Measurements from ENCODE around the gene SLC4A2. TPM values are rescaled to one million over a fixed set of nuclear protein-coding genes. Genes with fewer than 3 reads are reported as not detected.

Gene SLC4A2
- total and polyA plus RNA-seq, 3 experiments from 2014 or later, result 25.5 to 121 (median 119) TPM

DNA sequence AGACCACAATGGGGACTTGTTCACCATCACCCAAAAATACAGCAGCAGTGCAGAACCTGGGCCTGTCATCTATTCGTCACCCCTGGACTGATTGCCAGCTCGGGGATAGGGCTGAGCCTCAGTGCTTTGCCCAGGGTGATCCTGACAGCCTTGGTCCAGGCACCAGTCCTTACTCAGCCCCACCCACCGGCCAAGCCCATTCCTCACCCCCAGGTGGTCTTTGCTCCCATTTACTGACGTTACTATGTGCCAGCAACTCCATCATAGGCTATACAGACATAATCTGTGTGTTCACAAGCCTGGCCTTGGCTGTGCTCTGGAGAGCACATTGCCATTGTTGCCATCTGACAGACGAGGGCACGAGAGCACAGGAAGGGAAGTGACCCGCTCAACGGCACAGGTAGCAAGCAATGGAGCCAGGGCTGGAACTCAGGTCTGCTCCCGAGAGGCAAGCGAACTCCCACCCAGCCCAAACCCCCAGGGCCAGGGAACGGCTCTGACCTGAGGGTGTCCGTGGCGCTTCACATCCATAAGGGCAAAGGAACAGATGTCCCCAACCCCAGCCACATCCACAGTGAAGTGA lies 41.9 kb upstream of the SLC4A2 start:
- ChIA-PET POLR2A (interaction anchor here (1.4 to 3.9 kb wide), 3 partner anchors 9 to 63 kb away, joined by 4 to 17 read pairs (median 13); partner anchors contain the start of genes ABCB8 and FASTK), CTCF (interaction anchor here (1.0 to 7.6 kb wide), 25 partner anchors 9 to 119 kb away, joined by 3 to 44 read pairs (median 6); partner anchors contain the start of genes ABCB8 and NOS3)
- Histone ChIP-seq H3K36me3 (ENCODE audit: insufficient read depth, low read length) (no peaks in the 10 kb centered on the region), H3K27ac (ENCODE audit: low read depth, low read length) (no peak overlapping the region), H3K27me3 (ENCODE audit: insufficient read depth, low read length, poor library complexity, severe bottlenecking) (no peaks in the 10 kb centered on the region), H3K9me3 (ENCODE audit: low read length) (no peaks in the 10 kb centered on the region), H3K4me1 (ENCODE audit: insufficient read depth, low read length) (peaks cover 63% of the 10 kb centered on the region), H3K4me3 (ENCODE audit: low read length) (peak overlapping the region; percentile 67)
- Mint-ChIP-seq H3K36me3 (peaks cover 0 to 2% (median 0%) of the 10 kb centered on the region in 3 donors), H3K9me3 (peaks cover 0 to 1% (median 0%) of the 10 kb centered on the region in 5 donors), H3K4me1 (peaks cover 45 to 67% (median 51%) of the 10 kb centered on the region in 3 donors), H3K27ac (peak overlapping the region; percentile 66 to 94 (median 90)), H3K4me3 (peak overlapping the region; percentile 80 to 93 (median 85)), H3K27me3 (peaks cover 15 to 20% of the 10 kb centered on the region in 2 donors)
- DNase-seq, result peak in 1 of 5 donors; percentile 45

DNA sequence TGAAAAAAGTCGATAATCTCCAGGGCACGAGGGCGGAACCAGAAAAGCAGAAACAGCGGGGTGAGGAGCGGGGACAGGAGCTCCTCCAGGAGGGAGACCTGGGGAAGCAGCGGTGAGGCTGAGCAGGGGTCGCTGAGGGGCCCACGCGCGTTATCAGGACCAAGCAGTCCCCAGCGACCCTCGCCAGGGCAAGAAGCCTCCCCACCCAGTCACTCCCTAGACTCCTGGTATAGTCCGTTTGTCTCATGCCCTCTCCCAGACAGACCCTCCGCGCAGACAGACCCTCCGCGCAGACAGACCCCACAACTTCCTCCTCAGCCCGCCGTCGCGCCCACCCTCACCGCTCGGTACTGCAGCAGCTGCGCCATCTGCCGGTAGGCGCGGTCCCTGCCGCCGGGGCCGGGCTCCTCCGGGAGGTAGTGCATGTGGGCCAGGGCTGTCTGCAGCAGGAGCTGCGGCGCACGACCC lies 41.4 kb upstream of the SLC4A2 start:
- Histone ChIP-seq H3K36me3 (ENCODE audit: insufficient read depth, low read length) (no peaks in the 10 kb centered on the region), H3K9me3 (ENCODE audit: low read length) (no peaks in the 10 kb centered on the region), H3K4me3 (ENCODE audit: low read length) (peak overlapping the region; percentile 67), H3K27ac (ENCODE audit: low read depth, low read length) (no peak overlapping the region), H3K27me3 (ENCODE audit: insufficient read depth, low read length, poor library complexity, severe bottlenecking) (no peaks in the 10 kb centered on the region), H3K4me1 (ENCODE audit: insufficient read depth, low read length) (peaks cover 58% of the 10 kb centered on the region)
- POLR2A ChIA-PET, result interaction anchor here (0.5 to 3.9 kb wide), 5 partner anchors 10 to 63 kb away, joined by 3 to 17 read pairs (median 4); partner anchors contain the start of genes ABCB8 and FASTK
- H3K9me3 Mint-ChIP-seq, result peaks cover 0 to 1% (median 0%) of the 10 kb centered on the region in 5 donors
- H3K36me3 Mint-ChIP-seq, result peaks cover 0 to 2% (median 0%) of the 10 kb centered on the region in 3 donors
- peak overlapping the region; percentile 66 to 96 (median 90) for H3K27ac Mint-ChIP-seq
- peaks cover 39 to 61% (median 46%) of the 10 kb centered on the region in 3 donors for H3K4me1 Mint-ChIP-seq
- peak; percentile 72 to 86 (median 73) for DNase-seq
- CTCF ChIA-PET, result interaction anchor here (0.6 to 7.6 kb wide), 31 partner anchors 8 to 225 kb away, joined by 3 to 44 read pairs (median 5); partner anchors contain the start of genes ABCB8, CDK5 and NOS3
- peaks cover 15 to 22% of the 10 kb centered on the region in 2 donors for H3K27me3 Mint-ChIP-seq
- peak overlapping the region; percentile 80 to 93 (median 85) for H3K4me3 Mint-ChIP-seq

DNA sequence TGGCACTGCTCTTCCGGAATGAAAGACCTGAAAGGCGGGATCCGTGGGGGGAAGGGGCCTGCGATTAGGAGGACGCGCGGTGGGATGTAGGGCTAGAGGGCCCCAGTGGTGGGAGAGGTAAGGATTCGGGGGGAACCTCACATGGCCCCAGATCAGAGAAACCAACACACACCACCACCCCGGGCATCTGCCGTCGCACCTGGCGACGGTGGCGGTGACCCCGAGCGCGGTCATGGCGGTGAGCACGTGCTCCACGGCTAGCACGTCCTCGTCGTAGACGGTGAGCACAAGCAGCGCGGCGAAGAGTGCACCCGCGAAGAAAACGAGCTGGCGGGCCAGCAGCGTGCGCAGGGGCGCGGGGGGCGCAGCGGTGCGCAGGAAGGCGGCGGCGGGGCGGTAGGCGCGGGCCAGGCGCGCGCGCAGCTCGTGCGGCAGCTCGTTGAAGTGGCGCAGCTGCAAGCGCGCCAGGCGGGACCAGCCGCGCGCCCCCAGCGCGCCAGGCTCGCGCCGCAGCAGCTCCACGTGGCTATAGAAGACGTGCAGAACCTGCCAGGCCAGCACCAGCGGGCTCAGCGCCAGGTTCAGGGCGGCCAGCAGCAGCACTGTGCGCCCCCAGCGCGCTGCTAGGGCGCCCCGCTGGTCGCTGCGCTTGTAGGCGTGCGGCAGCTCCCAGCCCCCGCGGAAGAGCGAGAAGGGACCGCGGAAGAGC lies 40.8 kb upstream of the SLC4A2 start:
- no peak overlapping the region for H3K27ac ChIP-seq (ENCODE audit: low read depth, low read length)
- peaks cover 39 to 57% (median 46%) of the 10 kb centered on the region in 3 donors for H3K4me1 Mint-ChIP-seq
- H3K9me3 ChIP-seq (ENCODE audit: low read length), result no peaks in the 10 kb centered on the region
- H3K27me3 ChIP-seq (ENCODE audit: insufficient read depth, low read length, poor library complexity, severe bottlenecking), result no peaks in the 10 kb centered on the region
- DNase-seq, result peak in 4 of 5 donors; percentile 26 to 67 (median 60)
- H3K36me3 Mint-ChIP-seq, result peaks cover 0 to 2% (median 0%) of the 10 kb centered on the region in 3 donors
- no peaks in the 10 kb centered on the region for H3K36me3 ChIP-seq (ENCODE audit: insufficient read depth, low read length)
- peaks cover 15 to 25% of the 10 kb centered on the region in 2 donors for H3K27me3 Mint-ChIP-seq
- H3K4me1 ChIP-seq (ENCODE audit: insufficient read depth, low read length), result peaks cover 54% of the 10 kb centered on the region
- H3K4me3 ChIP-seq (ENCODE audit: low read length), result peak overlapping the region; percentile 67
- CTCF ChIA-PET, result interaction anchor here (0.6 to 7.6 kb wide), 31 partner anchors 8 to 224 kb away, joined by 3 to 44 read pairs (median 5); partner anchors contain the start of genes ABCB8, CDK5 and NOS3
- peak overlapping the region; percentile 80 to 93 (median 85) for H3K4me3 Mint-ChIP-seq
- peak overlapping the region in 7 of 8 donors; percentile 66 to 96 (median 90) for H3K27ac Mint-ChIP-seq
- POLR2A ChIA-PET, result interaction anchor here (0.5 to 3.9 kb wide), 6 partner anchors 10 to 62 kb away, joined by 3 to 17 read pairs (median 5); partner anchors contain the start of genes ABCB8 and FASTK
- H3K9me3 Mint-ChIP-seq, result peaks cover 0 to 1% (median 0%) of the 10 kb centered on the region in 5 donors

DNA sequence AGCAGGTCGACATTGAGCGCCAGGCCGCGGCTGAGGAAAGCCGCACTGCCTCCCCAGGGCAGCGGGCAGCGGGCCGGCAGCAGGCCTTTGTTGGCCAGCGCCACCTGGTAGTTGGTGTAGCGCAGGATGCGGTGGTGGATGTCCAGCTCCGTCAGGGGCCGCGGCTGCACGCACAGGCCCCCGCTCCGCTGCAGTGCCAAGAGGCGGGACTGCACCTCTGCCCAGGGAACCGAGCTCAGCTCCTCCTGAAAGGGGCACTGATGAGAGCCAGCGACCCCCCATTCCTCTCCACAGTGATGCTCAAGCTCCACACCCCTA lies 40.3 kb upstream of the SLC4A2 start:
- Histone ChIP-seq H3K36me3 (ENCODE audit: insufficient read depth, low read length) (no peaks in the 10 kb centered on the region), H3K4me3 (ENCODE audit: low read length) (no peak overlapping the region), H3K9me3 (ENCODE audit: low read length) (no peaks in the 10 kb centered on the region), H3K27me3 (ENCODE audit: insufficient read depth, low read length, poor library complexity, severe bottlenecking) (no peaks in the 10 kb centered on the region), H3K4me1 (ENCODE audit: insufficient read depth, low read length) (peaks cover 51% of the 10 kb centered on the region), H3K27ac (ENCODE audit: low read depth, low read length) (no peak overlapping the region)
- Mint-ChIP-seq H3K4me3 (peak overlapping the region; percentile 58 to 87 (median 68)), H3K36me3 (peaks cover 0 to 2% (median 0%) of the 10 kb centered on the region in 3 donors), H3K9me3 (peaks cover 0 to 1% (median 0%) of the 10 kb centered on the region in 5 donors), H3K27me3 (peaks cover 11 to 25% of the 10 kb centered on the region in 2 donors), H3K4me1 (peaks cover 35 to 52% (median 41%) of the 10 kb centered on the region in 3 donors), H3K27ac (peak overlapping the region in 4 of 8 donors; percentile 11 to 89 (median 51))
- CTCF ChIA-PET, result interaction anchor here (0.7 to 7.6 kb wide), 16 partner anchors 10 to 120 kb away, joined by 3 to 44 read pairs (median 9); partner anchors contain the start of genes ABCB8, CDK5 and NOS3
- POLR2A ChIA-PET, result interaction anchor here (0.6 to 3.9 kb wide), 3 partner anchors 9 to 32 kb away, joined by 6 to 17 read pairs (median 13); partner anchors contain the start of gene ABCB8
- DNase-seq, result no peak

DNA sequence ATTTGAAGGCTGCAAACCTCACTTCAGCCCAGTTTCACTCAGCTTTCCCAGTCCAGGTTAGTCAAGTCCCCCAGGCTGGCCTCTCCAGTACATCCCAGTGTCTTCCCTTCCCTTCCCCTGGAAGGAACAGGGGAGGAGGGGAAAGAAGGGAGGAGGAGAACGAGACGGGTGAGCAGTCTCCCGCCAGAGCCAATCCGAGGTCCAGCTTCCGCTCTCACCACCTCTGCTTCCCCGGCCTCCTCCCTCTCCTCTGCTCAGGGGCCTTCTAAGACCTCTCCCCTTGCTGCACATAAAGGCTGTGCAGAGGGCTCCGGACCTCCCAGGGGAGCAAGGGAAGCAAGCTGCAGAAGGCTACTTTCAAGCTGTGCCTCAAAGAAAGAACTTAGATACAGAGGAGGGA lies 39.2 kb upstream of the SLC4A2 start:
- no peaks in the 10 kb centered on the region for H3K36me3 Mint-ChIP-seq
- H3K4me3 Mint-ChIP-seq, result peak overlapping the region in 1 of 7 donors; percentile 81
- DNase-seq, result no peak
- H3K9me3 Mint-ChIP-seq, result peaks cover 0 to 1% (median 0%) of the 10 kb centered on the region in 5 donors
- ChIA-PET POLR2A (interaction anchor here (3.9 kb wide), 1 partner anchor 12 kb away, joined by 17 read pairs; no protein-coding TSS in a partner anchor), CTCF (interaction anchor here (2.0 to 7.6 kb wide), 6 partner anchors 9 to 92 kb away, joined by 6 to 44 read pairs (median 37); partner anchors contain the start of genes ABCB8, CDK5 and NOS3)
- H3K27me3 Mint-ChIP-seq, result peaks cover 8 to 25% of the 10 kb centered on the region in 2 donors
- peaks cover 39% of the 10 kb centered on the region for H3K4me1 ChIP-seq (ENCODE audit: insufficient read depth, low read length)
- H3K4me3 ChIP-seq (ENCODE audit: low read length), result no peak overlapping the region
- peak overlapping the region; percentile 9 for H3K27ac ChIP-seq (ENCODE audit: low read depth, low read length)
- peak overlapping the region in 2 of 8 donors; percentile 41 to 83 for H3K27ac Mint-ChIP-seq
- H3K9me3 ChIP-seq (ENCODE audit: low read length), result no peaks in the 10 kb centered on the region
- no peaks in the 10 kb centered on the region for H3K36me3 ChIP-seq (ENCODE audit: insufficient read depth, low read length)
- no peaks in the 10 kb centered on the region for H3K27me3 ChIP-seq (ENCODE audit: insufficient read depth, low read length, poor library complexity, severe bottlenecking)
- peaks cover 25 to 41% (median 30%) of the 10 kb centered on the region in 3 donors for H3K4me1 Mint-ChIP-seq

DNA sequence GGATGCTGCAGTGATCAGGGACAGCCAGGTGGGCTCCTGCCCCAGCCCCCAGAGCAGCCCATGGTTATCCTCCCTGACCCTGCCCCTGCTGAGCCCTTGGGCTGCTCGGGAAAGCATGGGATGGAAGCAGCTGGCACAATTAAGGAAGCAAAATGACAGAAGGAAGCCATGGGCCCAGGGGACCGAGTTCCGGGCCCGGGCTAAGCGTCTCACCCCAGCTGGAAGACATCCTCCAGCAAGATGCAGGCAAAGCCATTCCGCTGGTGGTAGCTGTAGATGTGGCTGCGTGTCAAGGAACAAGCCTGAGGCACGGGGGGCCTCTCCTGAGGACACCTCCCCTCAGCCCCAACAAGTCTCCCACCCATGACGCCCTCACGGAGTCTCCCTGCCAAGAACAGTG lies 36.2 kb upstream of the SLC4A2 start:
- Mint-ChIP-seq H3K9me3 (no peaks in the 10 kb centered on the region), H3K27me3 (peaks cover 6 to 24% of the 10 kb centered on the region in 2 donors), H3K36me3 (peaks cover 0 to 2% (median 0%) of the 10 kb centered on the region in 3 donors), H3K4me1 (peaks cover 15 to 25% (median 22%) of the 10 kb centered on the region in 3 donors), H3K4me3 (no peak overlapping the region), H3K27ac (peak overlapping the region in 2 of 8 donors; percentile 72 to 83)
- ChIA-PET POLR2A (no interaction called here), CTCF (interaction anchor here (1.4 kb wide), 1 partner anchor 103 kb away, joined by 3 read pairs; no protein-coding TSS in a partner anchor)
- no peak overlapping the region for H3K27ac ChIP-seq (ENCODE audit: low read depth, low read length)
- H3K4me3 ChIP-seq (ENCODE audit: low read length), result no peak overlapping the region
- H3K36me3 ChIP-seq (ENCODE audit: insufficient read depth, low read length), result no peaks in the 10 kb centered on the region
- no peaks in the 10 kb centered on the region for H3K27me3 ChIP-seq (ENCODE audit: insufficient read depth, low read length, poor library complexity, severe bottlenecking)
- DNase-seq, result no peak
- H3K9me3 ChIP-seq (ENCODE audit: low read length), result no peaks in the 10 kb centered on the region
- H3K4me1 ChIP-seq (ENCODE audit: insufficient read depth, low read length), result peaks cover 18% of the 10 kb centered on the region

DNA sequence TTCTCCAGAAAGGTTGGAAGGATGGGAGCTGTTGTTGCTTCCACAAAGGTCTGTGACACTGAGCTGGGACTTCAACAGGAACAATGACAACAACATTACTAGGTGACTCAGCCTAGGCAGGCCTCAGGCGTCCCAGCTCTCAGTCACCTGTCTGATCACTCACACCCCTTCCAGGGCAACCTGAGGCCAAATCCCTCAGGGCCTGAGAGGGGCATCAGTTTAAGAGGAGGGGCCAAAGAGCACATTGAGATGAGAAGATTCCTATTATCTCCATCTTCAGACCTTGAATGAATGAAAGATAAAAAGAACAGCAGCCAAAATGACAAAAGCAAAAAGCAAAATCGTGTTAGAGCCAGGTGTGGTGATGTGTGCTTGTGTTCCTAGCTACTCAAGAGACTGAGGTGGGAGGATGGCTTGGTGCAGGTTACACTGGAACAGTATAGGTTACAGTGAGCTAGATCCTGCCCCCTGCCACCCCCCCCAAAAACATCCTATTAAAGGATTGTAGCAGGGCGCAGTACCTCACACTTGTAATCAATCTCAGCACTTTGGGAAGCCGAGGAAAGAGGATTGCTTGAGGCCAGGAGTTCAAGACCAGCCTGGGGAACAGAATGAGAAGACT lies 34.8 kb upstream of the SLC4A2 start, which contains the start of gene ATG9B:
Gene ATG9B, minus strand, starts transcription at position 60 of the 622 bp plus-strand sequence. CDS start 71 bp downstream, outside the sequence.
- no peaks in the 10 kb centered on the region for H3K9me3 Mint-ChIP-seq
- H3K4me1 Mint-ChIP-seq, result peaks cover 14 to 25% (median 22%) of the 10 kb centered on the region in 3 donors
- peak within 1 kb of the TSS in 6 of 8 donors; percentile 18 to 71 (median 46) for H3K27ac Mint-ChIP-seq
- Histone ChIP-seq H3K36me3 (ENCODE audit: insufficient read depth, low read length) (no peaks in the 10 kb centered on the region), H3K9me3 (ENCODE audit: low read length) (no peaks in the 10 kb centered on the region), H3K27me3 (ENCODE audit: insufficient read depth, low read length, poor library complexity, severe bottlenecking) (no peaks in the 10 kb centered on the region), H3K4me3 (ENCODE audit: low read length) (no peak within 1 kb of the TSS), H3K27ac (ENCODE audit: low read depth, low read length) (no peak within 1 kb of the TSS), H3K4me1 (ENCODE audit: insufficient read depth, low read length) (peaks cover 18% of the 10 kb centered on the region)
- ChIA-PET CTCF (interaction anchor here (0.7 to 1.5 kb wide), 3 partner anchors 16 to 127 kb away, joined by 3 to 4 read pairs (median 3); no protein-coding TSS in a partner anchor), POLR2A (no interaction called here)
- peaks cover 0 to 9% (median 3%) of the 10 kb centered on the region in 3 donors for H3K36me3 Mint-ChIP-seq
- peak within 1 kb of the TSS in 2 of 7 donors; percentile 23 to 69 for H3K4me3 Mint-ChIP-seq
- no peak for DNase-seq
- peaks cover 6 to 17% of the 10 kb centered on the region in 2 donors for H3K27me3 Mint-ChIP-seq

All from CD8-positive, alpha-beta memory T cell (primary cell).